AG04450 (cell line): ENCODE measurements around the gene UBXN10. TPM values are rescaled to one million over a fixed set of nuclear protein-coding genes. Genes with fewer than 3 reads are reported as not detected.

Source experiments
- CTCF ChIA-PET: fragments of 300-600, 350-600 bp; formaldehyde crosslinking; extraction: SDS; loops from one replicate; lab custom pipeline; 2022; ENCODE audit warnings: antibody characterized with exemption, inconsistent platforms; lab: Charles Lee
- POLR2A ChIA-PET: fragments of 350-600 bp; formaldehyde crosslinking; extraction: SDS; loops from one replicate; lab custom pipeline; 2021; ENCODE audit warnings: antibody characterized with exemption, inconsistent platforms; lab: Yijun Ruan, JAX
- DNase-seq: peaks from one replicate; pipeline ENCODE4 v3.0.0-alpha.2; 2011; ENCODE audit warnings: low read depth, low spot score
- H3K27ac ChIP-seq: one replicate; pipeline ENCODE4 v1.5.1; 2012; ENCODE audit warnings: low read depth, low read length, control low read depth
- H3K27me3 ChIP-seq: one replicate; pipeline ENCODE4 v1.6.0; 2012; ENCODE audit warnings: low read length; ENCODE audit not compliant: control insufficient read depth, insufficient read depth
- H3K4me3 ChIP-seq: 2 replicates; pipeline ENCODE4 v1.5.1; 2011; ENCODE audit warnings: mild to moderate bottlenecking, low read depth, low read length, control low read depth
- H3K9me3 ChIP-seq: 2 replicates; pipeline ENCODE4 v1.5.1; 2012; ENCODE audit warnings: low read length; ENCODE audit not compliant: control insufficient read depth, insufficient read depth
- polyA plus RNA-seq: library from polyadenylated mRNA; depleted of rRNA; stranded (reverse); fragments of >200 nt; gene quantifications from 2 replicates; pipeline ENCODE4 v1.2.3, GENCODE V29; 2011
- TF ChIP-seq, protein P1 (sequence below): IDR thresholded peaks from 2 replicates; pipeline ENCODE4 v1.5.1; 2011; ENCODE audit warnings: low read depth, low read length, control low read depth, inconsistent platforms

Gene UBXN10
- polyA plus RNA-seq, 1 experiment: not detected

DNA sequence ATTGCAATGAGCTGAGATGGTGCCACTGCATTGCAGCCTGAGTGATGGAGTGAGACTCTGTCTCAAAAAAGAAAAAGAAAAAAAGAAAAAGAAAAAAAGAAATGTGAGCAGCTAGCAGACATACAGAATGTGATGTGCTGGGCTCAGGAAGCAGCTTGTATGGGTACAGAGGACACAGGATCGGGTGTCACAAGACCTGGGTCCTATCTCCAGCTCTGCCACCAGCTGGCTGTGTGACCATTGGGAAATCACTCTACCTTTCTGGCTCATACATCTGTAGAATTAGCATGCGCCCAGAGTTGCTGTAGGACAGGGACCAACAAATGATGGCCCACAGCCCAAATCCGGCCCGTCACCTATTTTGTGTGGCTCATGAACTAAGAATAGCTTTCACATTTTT is 3.8 kb downstream of the UBXN10 start:
- Histone ChIP-seq H3K27ac (no peak overlapping the region), H3K4me3 (no peak overlapping the region), H3K27me3 (peaks cover 69% of the 10 kb centered on the region), H3K9me3 (no peaks in the 10 kb centered on the region)
- ChIA-PET CTCF (interaction anchor here (0.9 kb wide), 1 partner anchor 271 kb away, joined by 4 read pairs; no protein-coding TSS in a partner anchor), POLR2A (no interaction called here)
- no peak for DNase-seq
- TF ChIP-seq, protein P1, sequence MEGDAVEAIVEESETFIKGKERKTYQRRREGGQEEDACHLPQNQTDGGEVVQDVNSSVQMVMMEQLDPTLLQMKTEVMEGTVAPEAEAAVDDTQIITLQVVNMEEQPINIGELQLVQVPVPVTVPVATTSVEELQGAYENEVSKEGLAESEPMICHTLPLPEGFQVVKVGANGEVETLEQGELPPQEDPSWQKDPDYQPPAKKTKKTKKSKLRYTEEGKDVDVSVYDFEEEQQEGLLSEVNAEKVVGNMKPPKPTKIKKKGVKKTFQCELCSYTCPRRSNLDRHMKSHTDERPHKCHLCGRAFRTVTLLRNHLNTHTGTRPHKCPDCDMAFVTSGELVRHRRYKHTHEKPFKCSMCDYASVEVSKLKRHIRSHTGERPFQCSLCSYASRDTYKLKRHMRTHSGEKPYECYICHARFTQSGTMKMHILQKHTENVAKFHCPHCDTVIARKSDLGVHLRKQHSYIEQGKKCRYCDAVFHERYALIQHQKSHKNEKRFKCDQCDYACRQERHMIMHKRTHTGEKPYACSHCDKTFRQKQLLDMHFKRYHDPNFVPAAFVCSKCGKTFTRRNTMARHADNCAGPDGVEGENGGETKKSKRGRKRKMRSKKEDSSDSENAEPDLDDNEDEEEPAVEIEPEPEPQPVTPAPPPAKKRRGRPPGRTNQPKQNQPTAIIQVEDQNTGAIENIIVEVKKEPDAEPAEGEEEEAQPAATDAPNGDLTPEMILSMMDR: no peak

DNA sequence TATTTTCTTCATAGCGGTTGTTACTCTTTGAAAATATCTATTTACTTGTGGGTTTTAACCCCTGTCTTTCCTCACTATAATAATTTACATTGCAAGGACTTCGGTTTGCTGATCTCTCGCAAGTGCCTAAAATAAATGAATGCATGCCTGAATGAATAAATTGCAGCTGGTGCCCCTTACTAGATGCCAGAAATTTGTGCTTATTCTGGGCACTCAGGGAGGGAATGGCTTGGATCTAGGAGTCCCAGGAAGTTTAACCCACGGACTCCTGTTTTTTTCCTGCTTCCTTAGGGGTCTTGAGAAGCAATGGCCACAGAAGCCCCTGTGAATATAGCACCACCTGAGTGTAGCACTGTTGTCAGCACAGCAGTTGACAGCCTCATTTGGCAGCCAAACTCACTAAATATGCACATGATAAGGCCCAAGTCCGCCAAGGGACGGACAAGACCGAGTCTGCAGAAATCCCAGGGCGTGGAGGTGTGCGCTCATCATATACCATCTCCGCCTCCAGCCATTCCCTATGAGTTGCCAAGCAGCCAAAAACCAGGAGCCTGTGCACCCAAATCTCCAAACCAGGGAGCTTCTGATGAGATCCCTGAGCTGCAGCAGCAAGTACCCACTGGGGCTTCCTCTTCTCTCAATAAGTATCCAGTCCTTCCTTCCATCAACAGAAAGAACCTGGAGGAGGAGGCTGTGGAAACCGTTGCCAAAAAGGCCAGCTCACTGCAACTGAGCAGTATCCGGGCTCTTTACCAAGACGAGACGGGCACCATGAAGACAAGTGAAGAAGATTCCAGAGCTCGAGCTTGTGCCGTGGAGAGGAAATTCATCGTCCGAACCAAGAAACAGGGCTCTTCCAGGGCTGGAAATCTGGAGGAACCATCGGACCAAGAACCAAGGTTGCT is 4.6 kb downstream of the UBXN10 start:
- POLR2A ChIA-PET: no interaction called here
- Histone ChIP-seq H3K9me3 (no peaks in the 10 kb centered on the region), H3K4me3 (no peak overlapping the region), H3K27me3 (peaks cover 61% of the 10 kb centered on the region), H3K27ac (no peak overlapping the region)
- CTCF ChIA-PET: interaction anchor here (0.9 kb wide), 1 partner anchor 272 kb away, joined by 4 read pairs; no protein-coding TSS in a partner anchor
- DNase-seq: no peak
- TF ChIP-seq, protein P1: no peak

DNA sequence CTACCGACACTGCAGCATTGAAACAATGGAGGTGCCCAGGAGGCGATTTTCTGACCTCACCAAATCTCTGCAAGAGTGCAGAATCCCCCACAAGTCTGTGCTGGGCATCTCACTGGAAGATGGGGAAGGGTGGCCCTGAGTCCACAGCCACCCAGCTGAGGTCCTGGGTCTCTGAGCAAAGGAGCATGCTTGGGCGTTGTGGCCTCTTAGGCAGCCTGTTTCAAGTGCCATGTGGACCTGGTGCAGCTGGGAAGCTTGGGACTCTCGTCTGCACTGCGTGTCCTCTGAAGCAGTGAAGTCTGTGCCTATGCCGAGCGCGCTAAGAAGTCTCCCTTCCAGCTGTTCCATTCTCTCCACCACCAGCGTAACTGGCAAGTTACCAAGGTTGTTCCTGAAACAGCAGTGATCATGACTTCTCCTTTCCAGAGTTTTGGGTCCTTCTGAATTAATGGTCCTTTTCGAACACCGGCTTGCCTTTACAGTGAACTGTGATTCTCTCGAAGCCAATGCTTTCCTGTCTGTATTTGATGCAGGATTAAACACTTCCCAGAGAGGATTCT is 5.5 kb downstream of the UBXN10 start:
- ChIA-PET CTCF (interaction anchor here (0.6 kb wide), 1 partner anchor 21 kb away, joined by 3 read pairs; no protein-coding TSS in a partner anchor), POLR2A (no interaction called here)
- no peaks in the 10 kb centered on the region for H3K9me3 ChIP-seq
- peaks cover 57% of the 10 kb centered on the region for H3K27me3 ChIP-seq
- DNase-seq: no peak
- H3K4me3 ChIP-seq: no peak overlapping the region
- no peak overlapping the region for H3K27ac ChIP-seq
- TF ChIP-seq, protein P1: no peak

DNA sequence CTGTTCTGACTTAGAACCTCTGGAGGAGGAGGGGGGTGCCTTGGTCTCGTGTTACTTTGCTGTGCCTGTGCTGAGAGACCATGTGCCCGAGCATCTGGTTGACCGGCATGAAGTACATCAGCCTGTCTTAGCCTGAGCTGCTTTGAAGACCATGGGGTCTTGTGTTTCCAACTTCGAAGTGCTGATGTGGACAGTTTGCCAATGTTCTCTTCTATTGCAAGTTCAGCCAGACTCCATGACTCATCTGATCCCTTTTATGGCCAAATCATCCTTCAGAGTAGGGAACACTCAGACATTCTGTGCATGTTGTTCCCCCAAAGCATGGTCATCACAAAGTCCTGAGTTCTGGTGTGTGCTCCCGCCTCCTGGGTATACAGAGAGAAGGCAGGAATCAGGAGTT is 6.5 kb downstream of the UBXN10 start:
- no peaks in the 10 kb centered on the region for H3K9me3 ChIP-seq
- ChIA-PET CTCF (interaction anchor here (1.8 to 3.4 kb wide), 2 partner anchors 40 to 217 kb away, joined by 9 to 16 read pairs; no protein-coding TSS in a partner anchor), POLR2A (no interaction called here)
- DNase-seq: no peak
- TF ChIP-seq, protein P1: no peak
- H3K4me3 ChIP-seq: no peak overlapping the region
- peaks cover 48% of the 10 kb centered on the region for H3K27me3 ChIP-seq
- no peak overlapping the region for H3K27ac ChIP-seq
